Measurements from ENCODE around the gene SLC17A7.
A peak's percentile ranks its signal among the peaks of the same experiment; 100 is the strongest.

The SLC17A7 gene

GRCh38 chr19:49475191-49475917, 34.0 kb upstream of the SLC17A7 start (continued):
- TF ChIP-seq PRDM10 (tag by site-specific recombination; IDR thresholded peaks at IDR 0.05), result peak; percentile 8; the same call in 1 of the 2 replicates
- TF ChIP-seq PATZ1 (tag by site-specific recombination; IDR thresholded peaks at IDR 0.05), result peak; percentile 70
- no peak for TF ChIP-seq ZNF785 (tag by site-specific recombination; IDR thresholded peaks at IDR 0.05)

- TF ChIP-seq REPIN1 (tag by site-specific recombination; IDR thresholded peaks at IDR 0.05; ENCODE audit: low read depth) (no peak), ZNF157 (tag by site-specific recombination; IDR thresholded peaks at IDR 0.05) (peak; percentile 38; the same call in 1 of the 2 replicates), ZNF280C (tag by site-specific recombination; IDR thresholded peaks at IDR 0.05) (no peak), ZNF148 (tag by site-specific recombination; IDR thresholded peaks at IDR 0.05; ENCODE audit: borderline replicate concordance) (peak; percentile 49; the same call in 1 of the 2 replicates), ZNF664 (tag by site-specific recombination; IDR thresholded peaks at IDR 0.05) (no peak), ZNF426 (tag by site-specific recombination; IDR thresholded peaks at IDR 0.05) (no peak), ZNF501 (tag by site-specific recombination; IDR thresholded peaks at IDR 0.05) (no peak), ZNF366 (tag by site-specific recombination; conservative IDR thresholded peaks at IDR 0.05) (peak; percentile 88), ZSCAN18 (tag by site-specific recombination; IDR thresholded peaks at IDR 0.05) (0 out of 2 replicates have a peak, but pooled peaks have one; percentile 50), ZNF239 (tag by site-specific recombination; IDR thresholded peaks at IDR 0.05) (peak; percentile 67; the same call in 1 of the 2 replicates), ZFP69B (tag by site-specific recombination; IDR thresholded peaks at IDR 0.05) (no peak), HOXD13 (CRISPR knock-in tag; IDR thresholded peaks at IDR 0.05; ENCODE audit: borderline replicate concordance) (no peak), ZNF174 (tag by site-specific recombination; IDR thresholded peaks at IDR 0.05) (no peak), ZNF488 (tag by site-specific recombination; IDR thresholded peaks at IDR 0.05) (no peak), MEIS1 (CRISPR knock-in tag; IDR thresholded peaks at IDR 0.05; ENCODE audit: borderline replicate concordance) (no peak)
- no peak overlapping the region; the same call in 1 of the 2 replicates for H3K27ac ChIP-seq (ENCODE audit: extremely low read depth, low read depth, low read length)
- ChIA-PET POLR2A (interaction anchor here (1.0 kb wide), 1 partner anchor 21 kb away, joined by 5 read pairs; the partner anchor contains the start of gene RPS11), CTCF (interaction anchor here (1.1 to 2.9 kb wide), 9 partner anchors 10 to 235 kb away, joined by 3 to 17 read pairs (median 4); partner anchors contain the start of gene ALDH16A1)
- no peaks in the 10 kb centered on the region for H3K9me3 ChIP-seq (ENCODE audit: control insufficient read depth, insufficient read depth, low read depth, low read length)
- H3K4me1 ChIP-seq (ENCODE audit: control insufficient read depth, insufficient read depth, low read length), result no peaks in the 10 kb centered on the region
- H3K36me3 ChIP-seq (ENCODE audit: control insufficient read depth in 2 of 2, insufficient read depth in 1 of 2, low read length in 2 of 2), result peaks cover 3 to 5% of the 10 kb centered on the region in 2 experiments; a peak in 2 of 3 replicates
- H3K4me3 ChIP-seq (ENCODE audit: low read depth, low read length), result peak overlapping the region; percentile 59
These were observed 33.2 kb upstream of the SLC17A7 start for GRCh38 chr19:49474542-49474924.

Measured in HEK293 (cell line).